ENCODE measurements around the gene TMEM45A.

DNA sequence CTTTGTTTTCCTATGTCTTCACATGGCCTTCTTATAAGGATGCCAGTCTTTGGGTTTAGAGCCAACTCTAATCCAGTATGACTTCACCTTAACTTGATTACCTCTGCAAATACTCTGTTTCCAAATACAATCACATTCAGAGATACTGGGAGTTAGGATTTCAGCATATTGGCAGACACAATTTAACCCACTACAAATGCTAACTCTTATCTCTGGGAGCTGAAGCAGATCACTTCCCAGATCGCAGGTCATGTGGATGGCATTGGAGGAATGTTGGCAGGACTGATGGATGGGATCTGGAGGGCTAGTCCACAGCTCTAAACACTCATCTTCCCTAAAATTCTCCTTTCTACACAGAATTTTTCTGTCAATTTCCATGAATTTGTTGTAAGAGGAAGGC lies 70.8 kb downstream of the TMEM45A start:
- TF ChIP-seq, protein P1, sequence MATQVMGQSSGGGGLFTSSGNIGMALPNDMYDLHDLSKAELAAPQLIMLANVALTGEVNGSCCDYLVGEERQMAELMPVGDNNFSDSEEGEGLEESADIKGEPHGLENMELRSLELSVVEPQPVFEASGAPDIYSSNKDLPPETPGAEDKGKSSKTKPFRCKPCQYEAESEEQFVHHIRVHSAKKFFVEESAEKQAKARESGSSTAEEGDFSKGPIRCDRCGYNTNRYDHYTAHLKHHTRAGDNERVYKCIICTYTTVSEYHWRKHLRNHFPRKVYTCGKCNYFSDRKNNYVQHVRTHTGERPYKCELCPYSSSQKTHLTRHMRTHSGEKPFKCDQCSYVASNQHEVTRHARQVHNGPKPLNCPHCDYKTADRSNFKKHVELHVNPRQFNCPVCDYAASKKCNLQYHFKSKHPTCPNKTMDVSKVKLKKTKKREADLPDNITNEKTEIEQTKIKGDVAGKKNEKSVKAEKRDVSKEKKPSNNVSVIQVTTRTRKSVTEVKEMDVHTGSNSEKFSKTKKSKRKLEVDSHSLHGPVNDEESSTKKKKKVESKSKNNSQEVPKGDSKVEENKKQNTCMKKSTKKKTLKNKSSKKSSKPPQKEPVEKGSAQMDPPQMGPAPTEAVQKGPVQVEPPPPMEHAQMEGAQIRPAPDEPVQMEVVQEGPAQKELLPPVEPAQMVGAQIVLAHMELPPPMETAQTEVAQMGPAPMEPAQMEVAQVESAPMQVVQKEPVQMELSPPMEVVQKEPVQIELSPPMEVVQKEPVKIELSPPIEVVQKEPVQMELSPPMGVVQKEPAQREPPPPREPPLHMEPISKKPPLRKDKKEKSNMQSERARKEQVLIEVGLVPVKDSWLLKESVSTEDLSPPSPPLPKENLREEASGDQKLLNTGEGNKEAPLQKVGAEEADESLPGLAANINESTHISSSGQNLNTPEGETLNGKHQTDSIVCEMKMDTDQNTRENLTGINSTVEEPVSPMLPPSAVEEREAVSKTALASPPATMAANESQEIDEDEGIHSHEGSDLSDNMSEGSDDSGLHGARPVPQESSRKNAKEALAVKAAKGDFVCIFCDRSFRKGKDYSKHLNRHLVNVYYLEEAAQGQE (IDR thresholded peaks at IDR 0.05; ENCODE audit: borderline replicate concordance) = no peak
- TF ChIP-seq EZH2 (IDR thresholded peaks at IDR 0.05; ENCODE audit: borderline replicate concordance, insufficient read depth, low read length, poor library complexity, severe bottlenecking) = no peak
- TF ChIP-seq, protein P2, sequence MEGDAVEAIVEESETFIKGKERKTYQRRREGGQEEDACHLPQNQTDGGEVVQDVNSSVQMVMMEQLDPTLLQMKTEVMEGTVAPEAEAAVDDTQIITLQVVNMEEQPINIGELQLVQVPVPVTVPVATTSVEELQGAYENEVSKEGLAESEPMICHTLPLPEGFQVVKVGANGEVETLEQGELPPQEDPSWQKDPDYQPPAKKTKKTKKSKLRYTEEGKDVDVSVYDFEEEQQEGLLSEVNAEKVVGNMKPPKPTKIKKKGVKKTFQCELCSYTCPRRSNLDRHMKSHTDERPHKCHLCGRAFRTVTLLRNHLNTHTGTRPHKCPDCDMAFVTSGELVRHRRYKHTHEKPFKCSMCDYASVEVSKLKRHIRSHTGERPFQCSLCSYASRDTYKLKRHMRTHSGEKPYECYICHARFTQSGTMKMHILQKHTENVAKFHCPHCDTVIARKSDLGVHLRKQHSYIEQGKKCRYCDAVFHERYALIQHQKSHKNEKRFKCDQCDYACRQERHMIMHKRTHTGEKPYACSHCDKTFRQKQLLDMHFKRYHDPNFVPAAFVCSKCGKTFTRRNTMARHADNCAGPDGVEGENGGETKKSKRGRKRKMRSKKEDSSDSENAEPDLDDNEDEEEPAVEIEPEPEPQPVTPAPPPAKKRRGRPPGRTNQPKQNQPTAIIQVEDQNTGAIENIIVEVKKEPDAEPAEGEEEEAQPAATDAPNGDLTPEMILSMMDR (IDR thresholded peaks at IDR 0.05; ENCODE audit: poor library complexity, severe bottlenecking) = no peak

Data from neural cell (in vitro differentiated cells).